D341Med (cell line): Measurements from ENCODE around the gene ZGPAT.

Source experiments
- DNase-seq: peaks from one replicate; pipeline ENCODE4 v3.0.0; 2012; ENCODE audit warnings: low spot score

ZGPAT gene

GRCh38 chr20:63679799-63680305 lies 28.0 kb upstream of the ZGPAT start:
- DNase-seq, result no peak

GRCh38 chr20:63680427-63680826 lies 27.4 kb upstream of the ZGPAT start:
- DNase-seq, result no peak

GRCh38 chr20:63680857-63681608 lies 26.8 kb upstream of the ZGPAT start:
- DNase-seq, result no peak

- DNase-seq, result no peak
These were observed 26.2 kb upstream of the ZGPAT start for GRCh38 chr20:63681609-63682142.

- no peak for DNase-seq
These were observed 25.3 kb upstream of the ZGPAT start for GRCh38 chr20:63682384-63683139.

- no peak for DNase-seq
These were observed 22.4 kb upstream of the ZGPAT start for GRCh38 chr20:63685269-63686026.

- DNase-seq, result no peak
These were observed 21.7 kb upstream of the ZGPAT start for GRCh38 chr20:63686094-63686491.

GRCh38 chr20:63686492-63687321 lies 21.1 kb upstream of the ZGPAT start:
- no peak for DNase-seq

GRCh38 chr20:63687419-63688178 lies 20.2 kb upstream of the ZGPAT start:
- no peak for DNase-seq

- DNase-seq, result no peak
These were observed 19.4 kb upstream of the ZGPAT start for GRCh38 chr20:63688228-63689045.

GRCh38 chr20:63689046-63690002 lies 18.5 kb upstream of the ZGPAT start:
- DNase-seq, result no peak

GRCh38 chr20:63690003-63690897 lies 17.6 kb upstream of the ZGPAT start:
- DNase-seq, result no peak

GRCh38 chr20:63690898-63691710 lies 16.7 kb upstream of the ZGPAT start:
- no peak for DNase-seq

- DNase-seq, result no peak
These were observed 16.0 kb upstream of the ZGPAT start for GRCh38 chr20:63691711-63692435.

- no peak for DNase-seq
These were observed 15.3 kb upstream of the ZGPAT start for GRCh38 chr20:63692436-63693082.
